ENCODE measurements around the gene SUSD5.

Gene SUSD5

DNA sequence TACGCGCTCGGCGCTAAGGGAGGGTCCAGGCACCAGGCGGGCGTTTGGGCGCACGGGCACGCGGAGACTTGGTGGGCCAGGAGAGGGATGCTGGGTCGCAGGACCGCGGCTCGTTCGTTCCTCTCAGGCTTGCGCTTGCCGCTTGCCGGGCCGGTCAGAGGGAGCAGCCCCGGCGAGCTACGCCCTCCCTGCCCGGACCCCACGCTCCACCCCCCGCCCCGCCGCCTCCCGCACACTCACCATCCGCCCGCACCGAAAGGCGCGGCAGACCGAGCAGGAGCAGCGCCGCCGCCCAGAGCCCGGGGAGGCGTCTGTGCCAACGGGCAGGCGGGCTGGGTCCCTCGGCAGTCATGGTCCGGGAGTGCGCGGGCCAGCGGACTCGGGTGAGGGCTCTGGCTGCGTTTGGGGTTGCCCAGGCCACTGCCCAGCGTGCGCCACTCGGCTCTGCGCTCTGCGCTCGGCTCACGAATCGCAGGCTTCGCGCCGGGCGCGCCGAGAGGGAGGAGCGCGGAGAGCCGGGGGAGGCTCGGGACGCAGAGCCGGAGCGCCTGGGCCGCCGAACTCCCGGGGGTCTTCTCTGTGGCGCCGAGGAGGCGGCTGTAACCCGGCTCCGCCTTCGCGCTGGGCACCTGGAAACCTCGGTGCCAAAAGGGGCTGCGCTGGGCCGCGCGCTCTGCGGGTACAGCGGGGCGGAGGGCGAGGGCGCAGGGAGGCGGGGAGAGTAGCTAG lies at the start of gene SUSD5:
SUSD5 (minus strand) TSS at position 365 of the 729 bp plus-strand sequence; CDS start at position 352, 13 bp downstream.
- DNase-seq = no peak

DNA sequence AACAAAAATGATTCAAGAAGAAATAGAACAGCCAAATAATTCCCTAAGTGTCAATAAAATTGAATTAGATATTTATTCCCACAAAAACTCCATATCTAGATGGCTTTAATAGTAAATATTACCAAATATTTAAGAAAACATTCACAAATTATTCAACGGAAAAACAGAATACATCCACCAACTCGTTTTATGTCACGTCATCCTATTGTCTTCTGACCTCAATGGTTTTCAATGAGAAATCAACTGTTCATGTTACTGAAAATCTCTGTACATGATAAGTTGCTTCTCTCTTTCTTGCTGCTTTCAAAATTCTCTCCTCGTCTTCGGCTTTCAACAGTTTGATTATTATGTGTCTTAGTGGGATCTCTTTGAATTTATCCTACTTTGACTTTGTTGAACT lies 41.5 kb upstream of the SUSD5 start:
- DNase-seq = no peak

DNA sequence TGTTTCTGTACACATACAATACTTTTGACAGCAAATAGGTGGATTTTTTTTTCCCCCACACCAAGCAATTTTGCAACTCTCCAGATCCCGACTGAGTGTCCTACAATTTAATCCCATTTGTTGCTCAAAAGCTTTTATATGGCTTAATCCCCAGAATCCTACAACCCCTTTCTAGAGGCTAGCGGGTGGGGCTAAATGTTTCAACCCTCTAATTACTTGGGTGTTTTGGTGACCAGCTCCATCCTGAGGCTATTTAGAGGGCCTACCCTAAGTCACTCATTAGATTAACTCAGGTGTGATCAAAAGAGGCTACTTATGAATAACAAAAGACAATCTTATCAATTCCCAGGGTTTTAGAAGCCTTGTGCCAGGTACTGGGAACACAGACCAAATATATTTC lies 37.6 kb upstream of the SUSD5 start:
- DNase-seq = no peak

DNA sequence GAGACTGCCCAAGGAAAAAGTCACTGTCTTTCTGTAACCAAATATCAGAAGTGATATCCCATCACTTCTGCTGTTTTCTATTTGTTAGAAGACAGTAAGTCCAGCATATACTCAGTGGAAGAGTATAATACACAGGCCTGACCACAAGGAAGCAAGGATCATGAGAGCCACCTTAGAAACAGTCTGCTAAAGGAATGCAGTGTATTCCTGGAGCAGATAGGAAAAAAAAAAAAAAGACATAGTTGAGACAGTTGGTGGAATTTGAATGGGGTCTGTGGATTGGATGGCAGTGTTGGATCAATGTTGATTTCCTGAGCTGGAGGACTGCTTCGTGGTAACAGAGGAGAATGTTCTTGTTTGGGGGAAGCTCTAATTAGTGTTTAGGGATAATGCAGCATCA lies 32.1 kb upstream of the SUSD5 start:
- DNase-seq = no peak

DNA sequence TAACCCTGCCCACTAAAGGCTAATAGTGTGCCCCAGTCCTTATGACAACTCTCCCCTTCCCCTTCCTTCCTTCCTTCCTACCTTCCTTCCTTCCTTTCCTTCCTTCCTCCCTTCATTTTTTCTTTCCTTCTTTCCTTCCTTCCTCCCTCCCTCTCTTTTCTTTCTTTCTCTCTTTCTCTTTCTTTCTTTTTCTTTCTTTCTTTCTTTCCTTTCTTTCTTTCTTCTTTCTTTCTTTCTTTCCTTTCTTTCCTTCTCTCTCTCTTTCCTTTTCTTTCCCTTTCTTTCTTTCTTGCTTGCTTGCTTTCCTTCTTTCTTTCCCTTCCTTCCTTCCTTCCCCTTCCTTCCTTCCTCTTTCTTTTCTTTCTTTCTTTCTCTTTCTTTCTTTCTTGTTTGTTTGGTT lies 28.2 kb upstream of the SUSD5 start:
- DNase-seq = no peak

DNA sequence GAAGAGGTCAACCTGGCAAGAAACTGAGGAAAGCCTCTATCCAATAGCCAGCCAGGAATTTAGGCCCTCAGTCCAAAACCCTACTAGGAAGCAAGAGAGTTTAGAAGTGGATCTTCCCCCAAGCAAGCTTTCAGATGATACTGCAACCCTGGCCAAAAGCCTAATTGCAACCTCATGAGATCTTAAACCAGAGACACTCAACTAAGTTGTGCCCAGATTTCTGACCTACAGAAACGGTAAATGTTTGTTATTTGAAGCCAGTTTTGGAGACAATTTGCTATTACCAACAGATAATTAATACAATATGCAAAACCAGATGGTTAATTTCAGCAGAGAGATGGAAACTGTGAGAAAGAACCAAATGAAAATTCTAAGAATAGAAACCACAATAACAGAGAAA lies 21.7 kb upstream of the SUSD5 start:
- DNase-seq = no peak

DNA sequence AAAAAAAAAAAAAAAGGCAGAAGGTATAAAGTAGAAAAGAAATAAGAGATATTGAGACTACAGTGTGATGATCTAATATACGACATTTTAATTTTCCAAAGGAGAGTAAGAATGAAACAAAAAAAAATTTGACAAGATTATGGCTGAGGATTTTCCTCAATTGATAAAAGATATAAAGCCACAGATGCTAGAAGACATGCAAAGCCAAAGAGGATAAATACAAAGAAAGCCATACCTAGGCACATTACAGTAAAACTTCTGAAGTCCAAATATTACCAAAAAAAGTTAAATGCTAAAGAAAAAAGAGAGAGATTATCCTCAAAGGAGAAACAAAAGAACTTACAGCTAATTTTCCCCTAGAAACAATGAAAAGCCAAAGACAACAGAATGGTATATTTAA lies 20.3 kb upstream of the SUSD5 start:
- DNase-seq = no peak

DNA sequence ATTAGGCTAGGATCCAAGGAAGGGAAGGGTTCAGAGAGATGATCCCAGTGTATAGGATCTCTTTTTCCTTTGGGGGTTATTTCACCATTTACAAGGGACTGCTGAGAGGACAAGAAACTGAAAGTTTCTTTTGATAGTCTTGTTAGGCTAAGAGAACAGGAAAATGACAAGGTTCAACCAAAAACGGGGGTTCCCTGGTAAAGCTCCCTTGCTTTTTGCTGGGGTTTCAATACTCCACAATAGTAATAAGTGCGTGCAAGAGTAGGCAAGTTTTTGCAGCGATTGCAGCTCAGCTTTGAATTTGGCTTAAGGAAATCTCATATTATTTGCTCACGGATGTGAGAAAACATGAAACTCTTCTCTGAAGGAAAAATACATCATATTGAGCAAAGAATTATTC lies 18.8 kb upstream of the SUSD5 start:
- DNase-seq = no peak

DNA sequence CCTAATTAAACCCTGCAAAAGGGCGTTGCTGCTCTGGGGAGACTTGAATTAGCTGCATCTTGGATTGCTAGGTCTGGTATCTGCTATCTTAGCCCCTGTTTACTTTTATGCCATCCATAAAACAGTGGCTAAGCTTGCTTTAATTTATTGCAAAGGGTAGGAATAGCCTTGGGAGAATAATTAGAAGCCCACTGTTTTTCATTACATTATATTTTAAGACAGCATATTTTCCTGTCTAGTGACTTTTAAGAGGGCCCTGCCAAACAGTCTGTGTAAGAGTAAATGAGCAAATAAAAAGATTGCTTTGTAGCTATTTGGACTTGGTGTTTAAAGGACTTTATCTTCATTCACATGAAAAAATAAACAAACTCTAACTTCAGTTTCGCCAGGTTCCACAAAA lies 17.4 kb upstream of the SUSD5 start:
- no peak for DNase-seq

DNA sequence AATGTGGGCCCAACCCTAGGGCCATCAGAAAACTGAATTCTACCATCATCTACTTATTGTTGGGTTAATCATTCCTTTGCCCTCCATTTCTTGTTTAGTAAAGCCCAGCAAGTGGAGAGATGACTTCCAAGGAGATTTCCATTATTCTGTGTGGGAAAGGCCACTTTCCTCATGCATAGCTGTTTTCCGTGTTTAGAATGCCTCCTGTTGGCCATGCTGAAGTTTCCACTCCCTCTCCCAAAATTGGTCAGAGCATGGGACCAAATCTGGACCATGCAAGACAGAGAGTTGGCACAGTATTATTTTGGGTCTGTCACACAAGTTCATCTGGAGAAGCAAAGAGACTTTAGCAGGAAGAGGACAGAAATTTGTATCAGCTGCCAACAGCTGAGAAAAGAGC lies 15.3 kb upstream of the SUSD5 start:
- DNase-seq = no peak

DNA sequence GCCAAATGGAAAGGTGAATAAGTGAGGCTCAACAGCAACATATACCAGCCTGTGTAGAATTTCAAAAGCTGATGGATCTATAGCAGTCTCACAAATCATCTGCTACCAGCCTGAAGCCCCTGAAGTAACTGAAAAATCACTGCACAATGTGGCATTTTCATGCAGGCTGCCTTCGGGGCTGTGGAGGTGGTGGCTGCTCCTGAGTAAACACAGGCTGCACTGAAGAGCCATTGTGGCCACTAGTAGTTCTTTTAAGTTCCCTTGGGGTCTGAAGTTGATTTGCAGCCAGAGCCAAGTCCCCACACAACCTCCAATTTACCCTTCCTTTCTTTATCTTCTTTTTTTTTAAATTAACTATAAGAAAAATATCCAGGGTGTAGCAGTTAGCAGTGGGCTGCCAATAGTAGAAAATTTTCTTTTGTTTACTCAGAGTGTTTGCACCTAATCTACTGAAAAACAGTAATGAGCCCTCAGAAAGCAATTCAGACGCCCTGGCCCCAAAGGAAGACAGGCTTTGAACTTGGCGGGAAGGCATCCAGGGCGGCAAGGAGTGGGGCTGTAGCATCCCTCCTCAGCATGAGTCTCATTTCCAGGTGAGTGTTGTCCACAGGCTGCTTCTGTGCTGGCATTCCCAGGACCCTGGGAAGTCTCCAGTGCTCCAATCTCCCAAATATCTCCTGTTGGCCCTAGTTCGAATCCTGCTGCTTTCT lies 13.3 kb upstream of the SUSD5 start:
- DNase-seq = no peak

DNA sequence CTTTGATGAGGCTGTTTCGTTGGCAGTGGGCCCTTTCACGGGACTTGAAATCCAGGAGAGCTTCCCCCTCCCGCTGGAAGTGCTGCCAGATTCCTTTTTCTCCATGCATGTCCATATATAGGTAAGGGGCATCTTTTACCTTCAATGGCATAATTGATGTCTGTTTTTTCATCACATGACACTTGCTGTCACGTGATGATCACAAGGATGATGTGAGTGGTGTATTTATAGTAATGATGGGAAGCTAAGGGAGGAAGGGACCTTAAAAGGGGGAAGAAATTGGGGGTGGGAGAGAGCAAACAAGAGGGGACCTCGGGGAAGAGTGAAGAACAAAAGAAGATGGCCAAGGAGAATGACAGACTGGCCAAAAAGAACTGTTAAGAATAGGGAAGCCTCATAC lies 11.3 kb upstream of the SUSD5 start:
- DNase-seq = no peak

DNA sequence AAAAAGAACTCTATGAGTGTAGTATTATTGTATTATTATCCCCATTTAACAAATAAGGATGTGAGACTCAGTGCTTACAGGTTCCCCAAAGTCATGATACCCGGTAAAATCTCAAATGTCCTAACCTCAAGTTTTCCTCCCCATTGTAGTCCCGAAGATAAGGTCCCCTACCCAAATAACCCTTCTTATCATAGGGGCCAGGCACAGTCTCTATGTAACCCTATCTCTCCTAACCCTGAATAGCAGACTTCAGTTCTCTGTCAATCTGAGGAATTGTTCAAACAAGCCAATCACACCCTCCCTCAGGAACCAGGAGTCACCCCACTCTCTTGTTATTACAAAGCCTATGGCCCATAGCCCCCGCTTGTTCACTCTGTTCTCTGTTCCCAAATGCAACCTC lies 10.5 kb upstream of the SUSD5 start:
- no peak for DNase-seq

DNA sequence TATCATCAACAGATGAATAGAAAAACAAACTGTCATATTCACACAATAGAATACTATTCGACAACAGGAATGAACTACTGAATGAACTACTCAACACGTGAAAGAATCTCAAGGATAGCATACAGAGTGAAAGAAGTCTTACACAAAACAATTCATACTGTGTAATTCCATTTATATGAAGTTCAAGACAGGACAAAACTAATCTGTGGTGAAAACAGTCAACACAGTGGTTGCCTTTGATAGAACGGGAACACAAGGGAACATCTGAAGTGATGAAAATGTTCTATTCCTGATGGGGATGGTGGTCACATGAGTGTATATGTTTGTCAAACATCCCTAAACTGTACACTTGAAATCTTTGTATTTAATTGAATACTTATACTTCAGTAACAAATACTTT lies 2.6 kb upstream of the SUSD5 start:
- DNase-seq = no peak

DNA sequence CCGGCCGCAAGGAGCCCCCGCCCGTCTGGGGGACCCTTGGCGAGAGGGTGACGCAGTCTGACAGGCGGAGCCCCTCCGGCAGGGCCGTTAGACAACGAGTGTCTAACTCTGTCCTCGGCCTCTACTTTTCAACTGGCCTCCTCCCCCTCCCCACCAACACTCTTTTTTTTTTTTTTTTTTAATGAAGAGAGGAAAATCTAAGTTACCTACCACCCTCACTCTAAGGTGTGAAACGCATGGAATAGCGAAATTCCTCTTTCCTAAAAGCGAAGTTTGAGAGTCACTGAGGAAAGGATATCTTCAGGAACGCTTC lies 521 bp upstream of the SUSD5 start:
- DNase-seq = no peak

DNA sequence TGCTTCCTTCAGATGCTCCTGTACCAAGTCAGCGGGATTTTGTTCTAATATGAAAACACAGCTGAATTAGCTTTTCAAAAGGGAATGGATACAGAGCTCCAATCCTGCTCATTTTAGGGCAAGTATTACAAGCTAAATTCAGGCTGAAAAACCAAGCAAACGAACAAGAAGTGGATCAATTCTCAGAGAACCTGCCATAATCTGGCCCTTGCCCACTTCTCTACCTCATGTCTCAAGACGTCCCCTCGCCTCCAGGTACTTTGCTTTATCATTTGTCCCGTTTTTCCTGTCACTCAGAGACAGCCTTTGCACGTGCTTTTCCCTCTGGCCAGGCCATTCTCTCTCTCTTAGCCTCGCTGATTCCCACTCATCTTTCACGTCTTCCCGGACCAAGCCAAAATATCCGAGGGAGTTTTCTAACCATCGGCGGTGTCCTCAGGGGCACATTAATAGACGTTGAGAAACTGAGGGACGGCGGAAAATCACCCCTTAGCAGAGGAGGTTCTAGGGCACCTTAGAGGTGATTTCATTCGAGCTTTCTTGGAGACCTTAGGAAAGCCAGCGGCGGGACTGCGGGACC lies 654 bp downstream of the SUSD5 start:
- DNase-seq = no peak

DNA sequence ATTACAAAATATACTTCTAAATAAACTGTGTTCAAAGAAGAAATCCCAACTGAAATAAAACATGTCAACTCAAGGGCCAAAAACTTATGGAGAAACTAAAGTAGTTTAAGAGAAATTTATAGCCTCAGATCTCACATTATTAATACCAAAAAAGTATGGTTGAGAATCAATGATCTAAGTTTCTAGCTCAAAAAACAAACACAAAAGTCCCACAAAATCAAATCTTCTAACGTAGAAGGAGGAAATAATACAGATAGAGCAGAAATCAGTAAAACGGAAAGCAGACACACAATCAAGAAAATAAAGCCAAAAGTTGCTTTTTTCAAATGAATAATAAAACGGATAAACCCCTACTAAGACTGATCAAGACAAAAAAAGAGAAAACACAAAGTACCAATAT lies 2.9 kb downstream of the SUSD5 start:
- no peak for DNase-seq

DNA sequence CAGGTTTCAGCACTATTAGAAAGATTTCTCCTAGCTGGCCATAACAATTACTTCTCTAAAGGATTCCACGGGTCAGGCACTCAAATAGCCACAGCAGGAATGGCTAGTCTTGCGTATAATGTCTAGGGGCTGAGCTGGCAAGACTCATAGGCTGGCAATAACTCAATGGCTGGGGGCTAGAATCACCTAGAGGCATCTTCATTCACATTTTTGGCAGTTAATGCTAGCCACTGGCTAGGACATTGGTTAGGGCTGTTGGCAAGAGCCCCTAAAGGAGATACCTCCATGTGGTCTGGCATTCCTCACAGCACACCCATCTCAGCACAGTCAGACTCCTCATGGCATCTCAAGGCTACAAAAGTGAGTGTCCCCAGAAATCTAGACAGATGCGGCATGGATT lies 6.2 kb downstream of the SUSD5 start:
- no peak for DNase-seq

DNA sequence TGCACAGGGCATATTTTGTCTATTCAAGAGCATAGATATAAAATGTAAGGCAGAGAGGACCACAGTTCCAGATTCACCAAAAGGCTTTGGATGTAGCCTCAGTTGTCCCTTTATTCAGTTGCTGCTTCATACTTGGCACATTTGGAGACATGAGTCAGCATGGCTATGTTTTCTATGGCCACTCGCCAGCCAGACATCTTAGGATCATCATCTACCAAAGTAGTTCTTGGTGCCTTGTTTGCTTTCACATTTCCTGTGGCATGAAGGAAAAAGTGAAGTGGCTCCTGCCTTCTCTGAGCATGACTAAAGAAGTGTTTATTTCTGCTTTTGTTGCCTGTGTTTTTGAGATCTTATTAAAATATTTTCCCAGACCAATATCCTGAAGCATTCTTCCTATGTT lies 7.2 kb downstream of the SUSD5 start:
- DNase-seq = peak; percentile 32

DNA sequence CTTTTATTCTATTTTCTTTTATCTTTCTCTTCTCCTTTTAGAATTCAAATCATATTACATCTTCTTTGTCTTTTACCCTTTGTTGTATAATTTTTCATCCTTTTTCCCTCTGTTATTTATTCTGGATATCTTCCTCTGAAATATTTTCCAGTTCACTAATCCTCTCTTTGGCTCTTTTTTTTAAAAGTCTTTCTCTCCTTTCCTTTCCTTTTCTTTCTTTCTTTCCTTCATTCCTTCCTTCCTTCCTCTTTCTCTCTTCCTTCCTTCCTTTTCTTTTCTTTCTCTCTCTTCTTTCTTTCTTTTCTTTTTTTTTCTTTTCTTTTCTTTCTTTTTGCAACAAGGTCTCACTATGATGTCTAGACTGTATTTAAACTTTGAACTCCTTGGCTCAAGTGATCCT lies 9.3 kb downstream of the SUSD5 start:
- no peak for DNase-seq

DNA sequence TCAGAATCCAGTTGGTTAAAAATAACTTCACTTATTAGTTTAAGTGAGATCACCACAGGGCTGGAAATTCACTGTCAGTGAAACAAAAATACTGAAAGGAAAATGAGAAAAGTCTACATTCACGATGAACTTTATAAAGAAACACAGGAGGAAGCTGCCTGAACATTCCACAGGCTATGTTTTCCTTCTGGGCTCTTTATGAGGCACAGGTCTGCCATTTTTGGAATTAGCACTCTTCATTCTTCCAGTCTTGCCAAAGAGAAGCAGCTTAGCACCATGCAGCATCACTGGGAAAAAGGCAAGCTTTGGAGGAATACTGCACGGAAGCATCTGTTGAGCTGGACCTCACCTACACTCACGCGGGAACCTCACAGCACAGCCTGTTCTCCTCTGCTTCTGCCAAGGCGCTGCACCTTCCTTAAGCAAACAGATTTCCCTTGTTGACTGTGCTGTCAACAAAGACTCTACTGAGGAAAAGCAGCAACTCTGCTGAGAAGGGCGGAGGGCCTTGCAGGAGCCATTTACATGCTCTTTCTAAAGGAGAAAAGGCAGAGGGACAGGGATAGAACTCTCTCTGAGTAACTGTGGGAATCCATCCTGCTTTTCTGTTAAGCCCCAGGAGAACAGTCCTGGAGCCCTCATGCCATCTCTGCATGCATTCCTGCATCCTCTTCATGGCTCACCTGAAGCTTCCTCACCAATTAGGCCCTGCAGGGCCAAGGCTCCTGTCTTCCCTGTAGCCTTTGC lies 15.7 kb downstream of the SUSD5 start:
- DNase-seq = no peak

DNA sequence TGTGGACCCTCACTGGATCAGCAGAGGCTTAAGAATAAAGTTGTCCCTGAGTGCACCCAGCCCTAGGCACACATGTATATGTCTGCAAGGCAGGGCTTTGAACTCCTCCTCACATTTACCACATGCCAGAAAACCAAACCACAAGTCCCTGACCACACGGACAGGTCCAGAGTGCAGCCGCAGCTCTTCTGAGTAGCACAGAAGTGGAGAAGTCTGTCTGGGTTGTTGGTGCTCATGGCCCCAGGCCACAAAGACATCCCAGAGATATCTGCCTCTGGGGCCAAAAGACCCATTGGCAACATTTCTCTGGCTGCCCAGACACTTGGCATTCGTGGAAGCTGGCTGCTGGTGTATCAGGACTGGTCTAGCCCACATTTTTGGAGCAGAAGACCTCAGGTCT lies 17.4 kb downstream of the SUSD5 start:
- no peak for DNase-seq

DNA sequence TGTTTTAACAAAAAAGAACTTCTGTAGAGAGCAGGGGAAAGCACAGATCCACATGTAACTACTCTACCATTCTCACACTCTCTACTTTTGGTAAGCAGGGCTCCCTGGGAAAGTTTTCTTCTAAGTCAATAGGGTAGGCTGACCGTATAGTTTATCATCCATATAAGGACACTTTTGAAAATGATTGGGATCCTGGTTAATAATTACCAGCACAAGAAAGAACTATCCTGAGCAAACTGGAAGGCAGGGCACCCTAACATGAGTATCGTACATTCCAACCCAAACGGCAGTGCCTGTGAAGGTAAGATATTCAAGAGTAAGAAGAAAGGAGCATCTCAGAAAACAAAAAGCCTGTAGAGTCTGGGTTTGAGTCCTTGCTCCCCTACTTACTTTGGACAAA lies 22.1 kb downstream of the SUSD5 start:
- DNase-seq = no peak

DNA sequence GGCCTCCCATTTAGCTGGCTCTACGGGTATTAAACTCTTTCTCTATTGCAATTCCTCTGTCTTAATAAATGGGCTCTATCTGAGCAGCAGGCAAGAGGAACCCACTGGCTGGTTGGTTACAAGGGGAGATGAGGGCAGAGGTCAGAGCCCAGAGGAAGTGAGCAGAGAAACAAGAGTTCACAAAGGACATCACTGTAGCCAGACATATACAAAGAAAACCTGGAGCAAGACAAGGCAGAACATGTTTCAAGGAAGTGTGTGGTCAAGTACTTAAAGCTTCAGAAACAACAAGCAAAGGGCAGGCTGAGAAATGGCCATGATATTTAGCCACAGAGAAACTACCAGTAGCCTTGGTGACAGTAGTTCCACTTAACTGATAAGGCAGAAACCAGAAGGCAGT lies 24.3 kb downstream of the SUSD5 start:
- no peak for DNase-seq

All from suppressor macrophage treated with lipopolysaccharide for 4 hours (primary cell).